ENCODE measurements around the gene EMX1.

- TF ChIP-seq EZH2 (IDR thresholded peaks at IDR 0.05; ENCODE audit: borderline replicate concordance, low read depth, low read length, severe bottlenecking) (no peak), CTCF (IDR thresholded peaks at IDR 0.05; ENCODE audit: borderline replicate concordance, extremely low read depth, low read length, poor library complexity, severe bottlenecking) (no peak)
Observed at GRCh38 chr2:72959554-72959953, 42.2 kb downstream of the EMX1 start.
